GM19455 (cell line): Measurements from ENCODE around the gene DLL3.
"Not testable (repeated sequence)": the region's sequence is repeated elsewhere in the genome, so short reads cannot be mapped to it uniquely, and the experiment has no call there.

Experiments used
- ATAC-seq: cut with Tn5 transposase; IDR thresholded peaks from one replicate; pipeline ENCODE4 v1.9.1; 2021; ENCODE audit not compliant: unreplicated experiment

The DLL3 gene

GRCh38 chr19:39498798-39499642 is at the start of gene DLL3:
DLL3 (plus strand) TSS chr19:39498947; CDS start chr19:39498975, 28 bp downstream.
- ATAC-seq: no peak

GRCh38 chr19:39449116-39449797 is 49.5 kb upstream of the DLL3 start:
- no peak for ATAC-seq

GRCh38 chr19:39451257-39451656 is 47.5 kb upstream of the DLL3 start:
- not testable (repeated sequence) for ATAC-seq

- ATAC-seq: no peak
Observed at GRCh38 chr19:39463403-39463802, 35.3 kb upstream of the DLL3 start.

GRCh38 chr19:39465956-39466747 is 32.6 kb upstream of the DLL3 start:
- no peak for ATAC-seq

- ATAC-seq: no peak
Observed at GRCh38 chr19:39467941-39468340, 30.8 kb upstream of the DLL3 start.

- no peak for ATAC-seq
Observed at GRCh38 chr19:39469036-39469435, 29.7 kb upstream of the DLL3 start.

GRCh38 chr19:39469567-39469966 is 29.2 kb upstream of the DLL3 start:
- no peak for ATAC-seq

GRCh38 chr19:39470724-39471339 is 27.9 kb upstream of the DLL3 start:
- no peak for ATAC-seq

- ATAC-seq: no peak
Observed at GRCh38 chr19:39471756-39472536, 26.8 kb upstream of the DLL3 start.

- ATAC-seq: no peak
Observed at GRCh38 chr19:39472746-39473442, 25.9 kb upstream of the DLL3 start.

- ATAC-seq: no peak
Observed at GRCh38 chr19:39473443-39473960, 25.2 kb upstream of the DLL3 start.

GRCh38 chr19:39474139-39474620 is 24.6 kb upstream of the DLL3 start:
- ATAC-seq: no peak

- no peak for ATAC-seq
Observed at GRCh38 chr19:39475748-39476147, 23.0 kb upstream of the DLL3 start.

- ATAC-seq: not testable (repeated sequence)
Observed at GRCh38 chr19:39479319-39479801, 19.4 kb upstream of the DLL3 start.

GRCh38 chr19:39479916-39480315 is 18.8 kb upstream of the DLL3 start:
- ATAC-seq: no peak

- peak; percentile 87 for ATAC-seq
Observed at GRCh38 chr19:39480337-39481228, 18.2 kb upstream of the DLL3 start, which contains the start of gene TIMM50. TIMM50 (plus strand) TSS chr19:39480838; CDS start chr19:39480854, 16 bp downstream.

GRCh38 chr19:39481229-39481545 is 17.6 kb upstream of the DLL3 start:
- ATAC-seq: no peak
